GM10266 (cell line): Measurements from ENCODE around the gene SORCS3.

Experiments used
- DNase-seq: peaks from one replicate; pipeline ENCODE4 v3.0.0; 2012; ENCODE audit errors: extremely low spot score
- TF ChIP-seq, protein P1 (sequence below): IDR thresholded peaks from 2 replicates; pipeline ENCODE4 v1.5.1; 2012; ENCODE audit warnings: mild to moderate bottlenecking, low read depth; ENCODE audit not compliant: control insufficient read depth, insufficient read depth; ENCODE audit errors: missing control alignments

SORCS3 gene

DNA sequence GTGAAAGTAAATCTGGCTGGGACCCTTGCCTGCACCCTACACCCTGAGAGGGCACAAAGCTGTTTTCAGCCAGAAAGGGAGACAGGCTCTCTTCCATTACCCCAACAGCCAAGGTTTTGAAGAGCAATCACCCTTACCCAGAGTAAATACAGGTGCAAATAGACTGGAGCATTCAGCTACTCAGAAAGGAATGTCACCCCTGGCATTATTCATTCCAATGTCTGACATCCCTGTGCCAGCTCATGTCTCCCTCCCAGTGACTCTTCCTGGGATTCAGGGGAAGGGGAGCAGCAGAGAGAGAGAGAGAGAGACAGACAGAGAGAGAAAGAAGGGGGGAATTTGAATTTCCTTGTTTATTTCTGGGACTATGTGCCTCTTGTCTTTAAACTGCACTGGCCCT is 611.8 kb downstream of the SORCS3 start:
- TF ChIP-seq, protein P1, sequence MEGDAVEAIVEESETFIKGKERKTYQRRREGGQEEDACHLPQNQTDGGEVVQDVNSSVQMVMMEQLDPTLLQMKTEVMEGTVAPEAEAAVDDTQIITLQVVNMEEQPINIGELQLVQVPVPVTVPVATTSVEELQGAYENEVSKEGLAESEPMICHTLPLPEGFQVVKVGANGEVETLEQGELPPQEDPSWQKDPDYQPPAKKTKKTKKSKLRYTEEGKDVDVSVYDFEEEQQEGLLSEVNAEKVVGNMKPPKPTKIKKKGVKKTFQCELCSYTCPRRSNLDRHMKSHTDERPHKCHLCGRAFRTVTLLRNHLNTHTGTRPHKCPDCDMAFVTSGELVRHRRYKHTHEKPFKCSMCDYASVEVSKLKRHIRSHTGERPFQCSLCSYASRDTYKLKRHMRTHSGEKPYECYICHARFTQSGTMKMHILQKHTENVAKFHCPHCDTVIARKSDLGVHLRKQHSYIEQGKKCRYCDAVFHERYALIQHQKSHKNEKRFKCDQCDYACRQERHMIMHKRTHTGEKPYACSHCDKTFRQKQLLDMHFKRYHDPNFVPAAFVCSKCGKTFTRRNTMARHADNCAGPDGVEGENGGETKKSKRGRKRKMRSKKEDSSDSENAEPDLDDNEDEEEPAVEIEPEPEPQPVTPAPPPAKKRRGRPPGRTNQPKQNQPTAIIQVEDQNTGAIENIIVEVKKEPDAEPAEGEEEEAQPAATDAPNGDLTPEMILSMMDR = no peak
- no peak for DNase-seq

DNA sequence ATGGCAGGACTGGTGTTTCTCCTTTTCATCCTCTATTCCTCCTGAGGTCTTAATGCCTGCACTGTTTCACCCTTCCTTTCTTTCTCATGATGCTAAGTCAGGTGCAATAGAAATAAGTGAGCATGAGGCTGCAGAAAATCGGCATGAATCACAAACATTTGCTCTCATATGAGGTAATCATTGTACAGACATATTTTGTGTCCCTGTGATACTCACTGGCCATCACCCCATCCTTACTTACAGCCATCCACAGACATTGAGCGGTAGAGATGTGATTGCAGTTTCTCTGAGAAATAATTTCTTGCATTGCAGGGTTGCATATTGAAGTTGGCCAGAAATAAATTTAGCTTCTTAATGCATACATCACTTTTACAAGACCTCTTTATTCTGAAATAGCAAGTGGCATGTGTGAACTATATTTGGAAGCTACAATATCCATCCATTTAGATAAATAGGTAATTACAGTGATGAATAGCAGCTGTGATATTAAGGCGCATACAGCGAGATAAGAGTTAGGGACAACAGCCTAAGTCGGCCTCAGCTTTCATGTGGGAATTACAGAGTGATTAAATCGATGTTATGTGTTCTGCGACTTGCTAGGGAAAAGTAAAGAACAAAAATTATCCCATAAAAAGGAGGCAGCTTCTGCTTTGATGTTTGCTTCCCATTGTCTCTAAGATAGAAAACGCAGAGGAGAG is 612.6 kb downstream of the SORCS3 start:
- TF ChIP-seq, protein P1 = no peak
- no peak for DNase-seq

DNA sequence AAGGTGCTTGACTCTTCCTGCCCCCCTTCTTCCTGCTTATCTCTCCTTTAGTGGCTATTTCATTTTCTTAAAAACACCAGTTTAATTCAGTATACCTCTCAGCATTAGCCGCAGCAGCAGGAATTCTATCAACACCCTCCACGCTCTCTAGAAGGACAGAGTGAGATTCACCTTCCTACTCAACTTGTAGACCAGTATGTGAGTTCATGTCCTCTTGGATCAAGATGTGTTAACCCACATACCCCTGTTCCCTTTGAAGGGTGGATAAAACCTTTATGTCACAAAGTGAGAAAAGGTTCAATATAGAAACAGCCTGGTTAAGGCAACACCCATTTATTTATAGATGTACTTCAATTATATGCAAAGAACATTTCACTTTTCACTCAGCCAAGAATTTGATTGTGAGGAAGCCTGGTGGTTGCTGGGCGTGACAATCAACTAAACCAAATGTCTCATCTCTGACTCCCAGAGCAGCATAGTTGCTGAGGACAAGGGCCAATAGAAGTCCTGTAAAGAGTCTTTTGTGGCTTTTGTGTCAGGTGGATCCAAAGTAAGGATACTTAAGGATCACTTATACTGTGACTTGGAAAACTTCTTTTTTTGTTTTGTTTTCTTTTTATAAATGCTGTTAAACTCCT is 617.1 kb downstream of the SORCS3 start:
- no peak for DNase-seq
- TF ChIP-seq, protein P1 = no peak

DNA sequence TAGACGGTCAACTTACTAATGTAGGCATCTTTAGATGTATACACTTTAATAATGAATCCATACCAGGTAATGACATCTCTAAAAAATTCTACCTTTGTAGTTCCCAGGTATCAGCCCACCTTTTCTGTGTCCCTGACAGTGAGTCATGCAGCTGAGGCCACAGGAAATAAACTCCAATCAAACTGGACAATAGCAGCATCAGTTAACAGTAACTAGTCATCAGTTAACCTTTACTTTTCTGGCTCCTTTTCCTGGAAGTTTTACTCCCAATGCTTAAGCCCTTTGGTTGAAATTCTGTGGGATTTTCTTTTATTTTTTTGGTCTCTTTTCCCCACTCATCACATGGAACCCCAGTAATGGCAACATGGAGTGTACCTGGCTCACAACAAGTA is 617.6 kb downstream of the SORCS3 start:
- TF ChIP-seq, protein P1 = no peak
- no peak for DNase-seq

DNA sequence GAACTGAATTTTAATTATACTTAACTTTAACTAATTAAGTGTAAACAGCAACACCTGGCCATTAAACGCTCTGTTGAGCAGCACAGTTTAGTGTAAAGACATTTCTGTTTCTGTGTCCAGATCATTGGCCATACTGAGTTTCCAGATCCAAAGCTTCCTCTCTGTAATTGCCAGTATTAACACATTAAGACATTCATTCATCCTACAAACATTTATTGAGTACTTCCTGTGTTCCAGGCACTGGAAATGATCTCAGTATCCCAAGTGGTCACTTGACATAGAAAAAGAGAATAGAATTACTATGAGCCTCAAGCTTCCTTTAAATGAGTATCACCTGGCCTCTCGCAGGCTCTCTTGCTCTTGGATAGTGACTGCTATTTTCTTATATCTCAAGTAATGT is 618.1 kb downstream of the SORCS3 start:
- TF ChIP-seq, protein P1 = no peak
- DNase-seq = no peak

DNA sequence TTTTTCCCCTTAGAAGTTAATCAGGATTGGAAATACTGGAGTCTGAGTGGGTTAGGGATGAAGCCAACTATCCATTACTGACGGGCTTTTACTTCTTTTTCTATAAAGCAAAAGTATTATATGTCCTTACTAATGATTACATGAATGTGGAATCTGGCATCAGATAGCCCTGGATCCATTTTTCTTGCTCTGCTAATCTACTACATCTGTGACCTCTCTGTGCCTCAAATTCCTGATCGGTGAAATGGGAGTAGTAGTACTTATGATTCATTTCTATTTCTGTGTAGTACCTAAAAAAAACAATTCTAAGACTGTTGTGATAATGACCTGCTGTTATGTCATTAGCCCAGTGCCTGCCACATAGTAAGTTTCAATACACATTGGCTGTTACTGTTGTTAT is 621.6 kb downstream of the SORCS3 start:
- TF ChIP-seq, protein P1 = no peak
- DNase-seq = no peak

DNA sequence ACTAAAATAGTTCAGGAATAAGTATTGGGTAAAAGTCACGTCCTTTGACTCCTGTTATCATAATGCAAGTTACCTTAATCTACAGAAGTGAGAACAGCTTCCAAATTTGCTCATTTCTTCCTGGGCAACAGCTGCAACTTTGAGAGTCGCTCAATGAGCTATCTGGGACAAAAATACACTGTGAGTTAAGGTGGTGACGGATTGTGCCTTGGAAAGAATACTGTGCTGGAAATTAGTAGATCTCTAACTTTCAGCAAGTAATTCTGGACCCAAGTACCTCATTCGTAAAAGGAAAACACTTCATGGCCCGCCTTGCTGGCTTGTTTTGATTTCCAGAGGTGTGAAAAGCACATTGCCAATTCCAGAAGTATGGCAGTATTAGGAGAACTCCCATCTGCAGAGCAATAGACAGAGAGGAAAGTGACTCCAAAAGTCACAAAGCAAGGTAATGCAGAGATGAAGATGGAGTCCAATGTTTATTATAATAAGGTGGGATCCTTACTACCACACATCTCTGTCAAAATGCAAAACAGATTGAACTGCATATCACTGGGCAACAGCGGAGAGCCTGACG is 626.0 kb downstream of the SORCS3 start:
- TF ChIP-seq, protein P1 = no peak
- DNase-seq = no peak
